ENCODE measurements around the gene UGT1A6.
"Not testable (repeated sequence)": the region's sequence is repeated elsewhere in the genome, so short reads cannot be mapped to it uniquely, and the experiment has no call there.

The UGT1A6 gene

DNA sequence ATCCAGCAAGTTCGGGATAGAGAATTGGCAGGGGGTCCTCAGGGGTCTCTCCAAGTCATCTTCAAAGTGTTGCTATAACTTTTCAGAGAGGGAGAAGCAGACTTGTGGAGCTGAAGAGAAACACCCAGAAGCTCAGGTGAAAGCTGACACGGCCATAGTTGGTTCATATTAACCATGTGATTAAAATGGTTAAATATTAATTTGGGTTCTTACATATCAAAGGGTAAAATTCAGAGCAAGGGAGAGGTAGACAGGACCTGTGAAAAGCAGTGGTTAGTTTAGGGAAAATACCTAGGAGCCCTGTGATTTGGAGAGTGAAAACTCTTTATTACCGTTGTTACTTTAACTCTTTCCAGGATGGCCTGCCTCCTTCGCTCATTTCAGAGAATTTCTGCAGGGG, at the start of gene UGT1A6:
Gene UGT1A6 (plus strand): TSS at position 243 of the 400 bp plus-strand sequence. CDS start 115 bp downstream, at position 358.
- DNase-seq (ENCODE audit: low read depth): no peak
- H3K4me3 ChIP-seq (ENCODE audit: low read length): no peak within 1 kb of the TSS
- TF ChIP-seq, protein P1, sequence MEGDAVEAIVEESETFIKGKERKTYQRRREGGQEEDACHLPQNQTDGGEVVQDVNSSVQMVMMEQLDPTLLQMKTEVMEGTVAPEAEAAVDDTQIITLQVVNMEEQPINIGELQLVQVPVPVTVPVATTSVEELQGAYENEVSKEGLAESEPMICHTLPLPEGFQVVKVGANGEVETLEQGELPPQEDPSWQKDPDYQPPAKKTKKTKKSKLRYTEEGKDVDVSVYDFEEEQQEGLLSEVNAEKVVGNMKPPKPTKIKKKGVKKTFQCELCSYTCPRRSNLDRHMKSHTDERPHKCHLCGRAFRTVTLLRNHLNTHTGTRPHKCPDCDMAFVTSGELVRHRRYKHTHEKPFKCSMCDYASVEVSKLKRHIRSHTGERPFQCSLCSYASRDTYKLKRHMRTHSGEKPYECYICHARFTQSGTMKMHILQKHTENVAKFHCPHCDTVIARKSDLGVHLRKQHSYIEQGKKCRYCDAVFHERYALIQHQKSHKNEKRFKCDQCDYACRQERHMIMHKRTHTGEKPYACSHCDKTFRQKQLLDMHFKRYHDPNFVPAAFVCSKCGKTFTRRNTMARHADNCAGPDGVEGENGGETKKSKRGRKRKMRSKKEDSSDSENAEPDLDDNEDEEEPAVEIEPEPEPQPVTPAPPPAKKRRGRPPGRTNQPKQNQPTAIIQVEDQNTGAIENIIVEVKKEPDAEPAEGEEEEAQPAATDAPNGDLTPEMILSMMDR (conservative IDR thresholded peaks at IDR 0.05; ENCODE audit: low read length): no peak

DNA sequence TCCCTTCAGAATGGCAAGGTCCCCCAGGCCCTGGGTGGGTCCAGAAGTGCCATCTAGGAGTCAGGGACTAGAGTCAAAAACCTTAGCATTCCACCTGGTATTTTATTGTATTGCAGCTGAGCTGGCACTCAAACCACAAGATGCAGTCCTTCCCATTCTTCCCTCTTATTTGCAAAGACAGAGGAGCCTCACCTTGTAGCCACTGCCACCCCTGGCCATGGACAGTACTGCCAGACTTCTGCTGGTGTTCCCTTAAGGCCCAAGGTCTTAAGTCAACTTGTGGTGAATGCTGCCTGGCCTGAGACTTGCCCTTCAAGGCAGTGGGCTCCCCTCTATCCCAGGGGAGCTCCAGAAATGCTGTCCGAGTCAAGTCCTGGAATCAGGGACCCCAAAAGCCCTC, 49.6 kb upstream of the UGT1A6 start:
- peak; percentile 0 for DNase-seq (ENCODE audit: low read depth)
- TF ChIP-seq, protein P1 (conservative IDR thresholded peaks at IDR 0.05; ENCODE audit: low read length): peak; percentile 11; the same call in 1 of the 2 replicates
- no peak overlapping the region for H3K4me3 ChIP-seq (ENCODE audit: low read length)

DNA sequence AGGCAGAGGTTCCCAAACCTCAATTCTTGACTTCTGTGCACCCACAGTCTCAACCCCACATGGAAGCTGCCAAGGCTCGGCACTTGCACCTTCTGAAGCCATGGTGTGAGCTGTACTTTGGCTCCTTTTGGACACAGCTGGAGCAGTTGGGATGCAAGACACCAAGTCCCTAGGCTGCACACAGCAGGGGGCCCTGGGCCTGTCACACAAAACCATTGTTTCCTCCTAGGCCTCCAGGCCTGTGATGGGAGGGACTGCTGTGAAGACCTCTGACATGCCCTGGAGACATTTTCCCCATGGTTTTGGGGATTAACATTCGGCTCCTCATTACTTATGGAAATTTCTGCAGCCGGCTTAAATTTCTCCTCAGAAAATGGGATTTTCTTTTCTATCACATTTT, 46.7 kb upstream of the UGT1A6 start:
- not testable (repeated sequence) for H3K4me3 ChIP-seq (ENCODE audit: low read length); DNase-seq (ENCODE audit: low read depth)

DNA sequence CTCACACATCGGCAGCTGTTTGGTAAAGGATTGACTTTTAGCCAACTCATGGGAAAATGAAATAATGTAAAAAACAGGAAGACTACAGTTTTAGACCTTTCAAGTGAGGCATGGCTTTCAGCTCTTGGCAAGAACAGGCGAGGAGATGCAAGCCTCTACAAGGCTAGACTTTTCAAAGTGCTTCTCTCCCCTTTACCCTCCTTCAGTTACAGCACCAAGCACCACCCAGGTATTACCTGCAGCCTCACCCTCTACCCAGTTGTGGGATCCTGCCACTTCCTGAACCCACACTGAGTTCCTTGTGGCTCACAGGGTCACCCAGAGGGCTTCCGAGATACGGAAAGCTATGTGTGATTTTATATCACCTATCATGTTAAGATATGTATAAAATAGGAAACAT, 41.7 kb upstream of the UGT1A6 start:
- no peak overlapping the region for H3K4me3 ChIP-seq (ENCODE audit: low read length)
- DNase-seq (ENCODE audit: low read depth): no peak
- TF ChIP-seq, protein P1 (conservative IDR thresholded peaks at IDR 0.05; ENCODE audit: low read length): no peak

DNA sequence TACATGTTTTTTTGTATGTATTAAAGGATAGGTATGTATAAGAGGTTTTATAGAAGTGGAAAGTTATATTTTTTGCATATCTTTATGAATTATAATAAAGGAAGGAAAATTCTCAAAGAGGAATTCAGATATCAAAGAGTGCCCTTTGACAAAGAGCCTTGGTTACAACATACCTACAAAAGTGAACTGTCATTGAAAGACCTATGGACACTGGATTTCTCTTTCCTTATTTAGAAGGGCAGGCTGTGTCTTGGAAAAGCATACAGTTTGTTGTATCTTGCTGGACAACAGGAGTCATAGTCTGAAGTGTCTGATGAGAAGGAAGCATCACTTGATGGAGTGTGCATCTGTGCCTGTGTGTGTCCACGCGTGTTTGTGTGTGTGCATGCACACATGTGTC, 41.3 kb upstream of the UGT1A6 start:
- DNase-seq (ENCODE audit: low read depth): no peak
- TF ChIP-seq, protein P1 (conservative IDR thresholded peaks at IDR 0.05; ENCODE audit: low read length): no peak
- no peak overlapping the region for H3K4me3 ChIP-seq (ENCODE audit: low read length)

DNA sequence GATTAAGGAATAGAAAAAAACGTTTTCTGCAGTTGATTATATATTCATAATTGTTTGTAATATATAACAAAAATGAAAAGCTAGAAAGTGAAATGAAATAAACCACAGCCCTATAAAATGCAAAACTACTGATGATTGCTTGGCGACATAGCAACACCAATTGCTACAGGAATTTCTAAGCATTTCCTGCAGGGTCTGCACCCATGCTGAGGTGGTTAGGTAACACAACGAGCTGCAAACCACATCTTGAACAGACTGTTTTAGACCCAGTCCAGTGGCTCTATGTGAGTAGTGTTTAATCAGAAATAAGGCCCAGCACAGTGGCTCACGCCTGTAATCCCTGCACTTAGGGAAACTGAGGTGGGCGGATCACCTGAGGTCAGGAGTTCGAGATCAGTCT, 38.2 kb upstream of the UGT1A6 start:
- no peak overlapping the region for H3K4me3 ChIP-seq (ENCODE audit: low read length)
- DNase-seq (ENCODE audit: low read depth): no peak
- TF ChIP-seq, protein P1 (conservative IDR thresholded peaks at IDR 0.05; ENCODE audit: low read length): no peak

DNA sequence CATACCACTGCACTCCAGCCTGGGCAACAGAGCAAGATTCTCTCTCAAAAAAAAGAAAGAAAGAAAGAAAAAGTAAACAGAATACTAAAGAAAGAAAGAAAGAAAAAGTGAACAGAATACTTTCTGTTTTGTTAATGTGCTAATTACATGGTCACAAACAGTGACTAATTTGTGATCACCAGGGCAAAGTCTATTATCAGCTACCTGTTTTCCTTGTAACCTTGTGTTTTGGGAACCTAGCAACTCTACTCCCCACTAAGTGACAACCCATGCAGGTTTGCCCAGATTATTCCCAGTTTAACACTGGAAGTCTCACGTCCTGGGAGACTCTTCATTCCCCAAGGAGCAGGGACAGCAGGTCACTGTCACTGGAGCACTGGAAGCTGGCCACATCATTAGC, 37.6 kb upstream of the UGT1A6 start:
- no peak for DNase-seq (ENCODE audit: low read depth)
- H3K4me3 ChIP-seq (ENCODE audit: low read length): no peak overlapping the region
- TF ChIP-seq, protein P1 (conservative IDR thresholded peaks at IDR 0.05; ENCODE audit: low read length): no peak

DNA sequence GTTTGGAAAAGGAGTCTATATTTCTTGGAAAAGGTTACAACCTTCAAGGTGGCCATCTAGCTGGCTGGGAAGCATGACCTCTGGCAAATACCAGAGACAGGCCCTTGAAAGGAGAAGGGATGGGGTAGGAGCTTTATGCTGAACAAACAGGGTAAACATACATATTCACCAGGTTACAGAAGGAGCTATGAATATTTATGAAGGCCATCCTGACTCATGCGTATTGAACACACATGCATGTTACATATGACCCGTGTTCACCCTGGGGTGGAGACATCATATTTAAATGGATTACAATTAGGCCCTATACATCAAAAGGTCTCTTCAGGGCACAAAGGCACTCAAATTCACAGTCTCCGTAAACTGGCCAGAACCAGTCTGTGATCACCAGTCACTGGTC, 36.7 kb upstream of the UGT1A6 start:
- H3K4me3 ChIP-seq (ENCODE audit: low read length); DNase-seq (ENCODE audit: low read depth): not testable (repeated sequence)

All from AG10803 (cell line).